Transverse colon (tissue), 4 donors: ENCODE measurements around the gene TNS1. TPM values are rescaled to one million over a fixed set of nuclear protein-coding genes. Genes with fewer than 3 reads are reported as not detected.

Experiments used
- DNase-seq: peaks from one replicate; pipeline ENCODE4 v3.0.0-alpha.2; 2019
- H3K27ac ChIP-seq, 4 donors: fragments of 200-600 bp; sonication (generic); 2 replicates each; pipeline ENCODE4 v1.5.1; 2016 to 2018; ENCODE audit warnings: inconsistent platforms in 4 of 4
- H3K27me3 ChIP-seq: fragments of 200-600 bp; sonication (generic); 2 replicates; pipeline ENCODE4 v1.5.1; 2017; ENCODE audit warnings: inconsistent platforms
- H3K36me3 ChIP-seq, 4 donors: fragments of 200-600 bp; sonication (generic); 2 replicates each; pipeline ENCODE4 v1.5.1; 2017 to 2019; ENCODE audit warnings: inconsistent platforms in 4 of 4
- H3K4me1 ChIP-seq, 4 donors: fragments of 200-600 bp; sonication (generic); 2 replicates each; pipeline ENCODE4 v1.5.1; 2017 to 2020; ENCODE audit warnings: inconsistent platforms in 4 of 4
- H3K4me3 ChIP-seq, 4 donors: fragments of 200-600 bp; sonication (generic); 1 replicate in 1 of 4; 2 replicates in 3 of 4; pipeline versions ENCODE4 v1.5.1 to v1.6.1; 2017 to 2019; ENCODE audit warnings: inconsistent platforms in 4 of 4
- H3K9me3 ChIP-seq, 2 donors: fragments of 200-600 bp; sonication (generic); 2 replicates each; pipeline ENCODE4 v1.5.1; 2017 to 2019; ENCODE audit warnings: inconsistent platforms in 2 of 2
- CTCF ChIP-seq, 5 experiments: fragments of 200-600 bp in 3 of 5; fragments of 450-650 bp in 2 of 5; sonication (generic) in 3 of 5; IDR thresholded peaks; 1 replicate in 2 of 5; 2 replicates in 3 of 5; pipeline ENCODE4 v1.5.1; 2016 to 2017; ENCODE audit warnings: antibody characterized with exemption in 5 of 5, inconsistent platforms in 3 of 5, mild to moderate bottlenecking in 2 of 5, moderate library complexity in 1 of 5
- EP300 ChIP-seq: sonication (generic); formaldehyde crosslinking; IDR thresholded peaks from one replicate; pipeline ENCODE4 v1.6.1; 2017; ENCODE audit warnings: antibody characterized with exemption, low read depth
- POLR2A ChIP-seq: fragments of 450-650 bp; IDR thresholded peaks from one replicate; pipeline ENCODE4 v1.6.1; 2016; ENCODE audit warnings: antibody characterized with exemption, mild to moderate bottlenecking, moderate library complexity
- POLR2AphosphoS5 ChIP-seq, 3 donors: sonication (generic); formaldehyde crosslinking; IDR thresholded peaks; one replicate each; pipeline ENCODE4 v1.6.1; 2016; ENCODE audit warnings: antibody characterized with exemption in 3 of 3
- WGBS, 2 donors: methylation state at CpG; one replicate each; pipeline ENCODE4 v1.1.5; 2018; ENCODE audit warnings: low coverage in 1 of 2; 5-methylcytosine and 5-hydroxymethylcytosine counted together
- in situ Hi-C, 4 donors: fragments of 200-750 bp; cut with MboI; loops; one replicate each; pipeline versions ENCODE4 v1.15.0 to v1.15.1; 2017; ENCODE audit warnings: low sequenced_read_pairs in 3 of 4, low pct_ligation_motif_present in 1 of 4, low pct_unique_long_range_greater_than_20kb in 1 of 4
- intact Hi-C: fragments of 100-400 bp; cut with DNase I; formaldehyde crosslinking; loops from one replicate; pipeline ENCODE4 v1.15.1; 2023; ENCODE audit warnings: low total_unique reads
- total RNA-seq, 4 donors: library from RNA; depleted of rRNA; stranded (reverse); fragments of >200 nt; gene quantifications; one replicate each; pipeline ENCODE4 v1.1.0, GENCODE V29; 2016

TNS1 gene
- total RNA-seq, 4 donors from 2014 or later = 101 to 487 (median 231) TPM

- TF ChIP-seq POLR2A = no peak
- no peak for TF ChIP-seq POLR2AphosphoS5 (IDR thresholded peaks at IDR 0.05)
- no peak for TF ChIP-seq CTCF (IDR thresholded peaks at IDR 0.05)
- no peak for TF ChIP-seq EP300
- in situ Hi-C loops (no loop called here), intact Hi-C loops (loop anchor here (5.0 kb wide), 1 partner anchor 242 kb away; no protein-coding TSS in a partner anchor)
- H3K9me3 ChIP-seq = no peaks in the 10 kb centered on the region
- no peak overlapping the region for H3K27ac ChIP-seq
- no peak for DNase-seq
- no peak overlapping the region for H3K4me3 ChIP-seq
- no peaks in the 10 kb centered on the region for H3K36me3 ChIP-seq
- peaks cover 0 to 5% (median 5%) of the 10 kb centered on the region in 4 donors for H3K4me1 ChIP-seq
- 66 to 67% methylated on average over 11 to 17 of the region's 17 CpGs for WGBS, 2 donors
- peaks cover 12% of the 10 kb centered on the region for H3K27me3 ChIP-seq
These were observed 26.9 kb upstream of the TNS1 start for GRCh38 chr2:218029366-218030360.

GRCh38 chr2:218028562-218029348, 26.0 kb upstream of the TNS1 start:
- in situ Hi-C loops = no loop called here
- WGBS, 2 donors = 66% methylated on average over 6 of the region's 6 CpGs; no CpG with 5 or more reads in 1 of the 2 donors
- DNase-seq = no peak
- intact Hi-C loops = no loop called here
- Histone ChIP-seq H3K4me3 (no peak overlapping the region), H3K4me1 (no peaks in the 10 kb centered on the region), H3K27me3 (peaks cover 3% of the 10 kb centered on the region), H3K27ac (no peak overlapping the region), H3K36me3 (no peaks in the 10 kb centered on the region), H3K9me3 (no peaks in the 10 kb centered on the region)
- no peak for TF ChIP-seq POLR2A
- no peak for TF ChIP-seq CTCF (IDR thresholded peaks at IDR 0.05)
- no peak for TF ChIP-seq POLR2AphosphoS5 (IDR thresholded peaks at IDR 0.05)
- no peak for TF ChIP-seq EP300

- in situ Hi-C loops (no loop called here), intact Hi-C loops (no loop called here)
- Histone ChIP-seq H3K4me1 (no peaks in the 10 kb centered on the region), H3K27me3 (no peaks in the 10 kb centered on the region), H3K4me3 (no peak overlapping the region), H3K36me3 (no peaks in the 10 kb centered on the region), H3K27ac (no peak overlapping the region), H3K9me3 (no peaks in the 10 kb centered on the region)
- DNase-seq = no peak
- TF ChIP-seq POLR2AphosphoS5 (IDR thresholded peaks at IDR 0.05) (no peak), CTCF (IDR thresholded peaks at IDR 0.05) (no peak), POLR2A (no peak), EP300 (no peak)
- 87 to 92% methylated on average over 2 of the region's 2 CpGs for WGBS, 2 donors
These were observed 25.3 kb upstream of the TNS1 start for GRCh38 chr2:218028189-218028495.

- 89 to 93% methylated on average over 4 to 6 of the region's 6 CpGs for WGBS, 2 donors
- no peaks in the 10 kb centered on the region for H3K4me1 ChIP-seq
- H3K27ac ChIP-seq = no peak overlapping the region
- H3K27me3 ChIP-seq = no peaks in the 10 kb centered on the region
- intact Hi-C loops = no loop called here
- in situ Hi-C loops = no loop called here
- no peak for DNase-seq
- H3K9me3 ChIP-seq = no peaks in the 10 kb centered on the region
- no peaks in the 10 kb centered on the region for H3K36me3 ChIP-seq
- no peak overlapping the region for H3K4me3 ChIP-seq
- TF ChIP-seq POLR2AphosphoS5 (IDR thresholded peaks at IDR 0.05) = no peak
- no peak for TF ChIP-seq POLR2A
- TF ChIP-seq CTCF (IDR thresholded peaks at IDR 0.05) = no peak
- TF ChIP-seq EP300 = no peak
These were observed 24.8 kb upstream of the TNS1 start for GRCh38 chr2:218027426-218028188.
